GM19395 (cell line): ENCODE results near the gene LETM1.

Experiments used
- ATAC-seq: cut with Tn5 transposase; IDR thresholded peaks from one replicate; pipeline ENCODE4 v1.9.1; 2021; ENCODE audit warnings: mild to moderate bottlenecking, moderate library complexity; ENCODE audit not compliant: unreplicated experiment

The LETM1 gene

GRCh38 chr4:1783015-1783414 lies 72.9 kb downstream of the LETM1 start:
- ATAC-seq: no peak

GRCh38 chr4:1780435-1780834 lies 75.5 kb downstream of the LETM1 start:
- no peak for ATAC-seq

- ATAC-seq: no peak
Measured at GRCh38 chr4:1779588-1780382, 76.2 kb downstream of the LETM1 start.

GRCh38 chr4:1778642-1779392 lies 77.1 kb downstream of the LETM1 start:
- ATAC-seq: no peak

GRCh38 chr4:1777822-1778641 lies 77.9 kb downstream of the LETM1 start:
- ATAC-seq: no peak

- no peak for ATAC-seq
Measured at GRCh38 chr4:1776521-1777161, 79.3 kb downstream of the LETM1 start.

- ATAC-seq: no peak
Measured at GRCh38 chr4:1775731-1776500, 80.0 kb downstream of the LETM1 start.

- ATAC-seq: no peak
Measured at GRCh38 chr4:1773754-1774153, 82.2 kb downstream of the LETM1 start.

- ATAC-seq: no peak
Measured at GRCh38 chr4:1772853-1773538, 83.0 kb downstream of the LETM1 start.

- no peak for ATAC-seq
Measured at GRCh38 chr4:1771555-1772305, 84.2 kb downstream of the LETM1 start.

GRCh38 chr4:1770791-1771231 lies 85.1 kb downstream of the LETM1 start:
- no peak for ATAC-seq

GRCh38 chr4:1770245-1770644 lies 85.7 kb downstream of the LETM1 start:
- ATAC-seq: no peak

- ATAC-seq: no peak
Measured at GRCh38 chr4:1769692-1770091, 86.3 kb downstream of the LETM1 start.

GRCh38 chr4:1768367-1769034 lies 87.5 kb downstream of the LETM1 start:
- ATAC-seq: no peak

- ATAC-seq: no peak
Measured at GRCh38 chr4:1767770-1768366, 88.1 kb downstream of the LETM1 start.

- ATAC-seq: no peak
Measured at GRCh38 chr4:1767061-1767769, 88.7 kb downstream of the LETM1 start.
